ENCODE measurements around the gene ZBED1. TPM values are rescaled to one million over a fixed set of nuclear protein-coding genes. Genes with fewer than 3 reads are reported as not detected.
A peak's percentile ranks its signal among the peaks of the same experiment; 100 is the strongest.
"Not testable (repeated sequence)": the region's sequence is repeated elsewhere in the genome, so short reads cannot be mapped to it uniquely, and the experiment has no call there.

Gene ZBED1
- total RNA-seq, 4 donors from 2014 or later: 37.2 to 41.1 (median 39.4) TPM

DNA sequence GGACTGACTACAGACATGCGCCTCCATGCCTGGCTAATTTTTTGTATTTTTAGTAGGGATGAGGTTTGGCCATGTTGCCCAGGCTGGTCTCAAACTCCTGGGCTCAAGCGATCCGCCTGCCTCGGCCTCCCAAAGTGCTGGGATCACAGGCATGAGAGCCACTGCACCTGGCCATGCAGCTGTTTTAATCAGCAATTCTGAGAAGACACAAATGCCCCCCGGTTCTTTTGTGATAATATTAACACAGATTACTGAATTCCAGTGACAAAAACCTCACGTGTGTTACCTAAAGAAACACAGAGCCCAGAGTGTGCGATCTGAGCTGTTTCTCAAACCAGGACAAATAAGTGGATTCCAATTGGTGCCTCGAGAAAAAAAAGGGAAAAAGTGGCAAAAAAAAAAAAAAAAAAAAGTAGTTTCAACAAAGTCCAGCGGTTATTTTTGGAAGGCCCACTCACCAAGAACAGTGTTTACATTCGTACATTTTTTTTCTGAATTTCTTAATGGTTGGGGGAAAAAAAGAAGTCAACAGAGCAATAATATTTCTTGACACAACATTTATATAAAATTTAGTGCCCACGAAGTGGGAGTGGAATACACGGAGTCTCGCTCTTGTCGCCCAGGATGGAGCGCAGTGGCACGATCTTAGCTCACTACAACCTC, 17.2 kb downstream of the ZBED1 start:
- H3K4me1 ChIP-seq: peaks cover 0 to 54% (median 3%) of the 10 kb centered on the region in 3 donors
- H3K27ac ChIP-seq: peak overlapping the region; percentile 57 to 84 (median 81)
- H3K4me3 ChIP-seq: peak overlapping the region in 1 of 2 donors; percentile 42
- H3K9me3 ChIP-seq: no peaks in the 10 kb centered on the region
- no peak for ATAC-seq
- WGBS, 2 donors (ENCODE audit: low coverage in 1 of 2): 54 to 75% methylated on average over 15 to 16 of the region's 16 CpGs
- H3K36me3 ChIP-seq: peaks cover 0 to 28% of the 10 kb centered on the region in 2 donors
- TF ChIP-seq EP300 (IDR thresholded peaks at IDR 0.05): no peak
- no peak for TF ChIP-seq POLR2AphosphoS5 (IDR thresholded peaks at IDR 0.05)
- no peaks in the 10 kb centered on the region for H3K27me3 ChIP-seq

DNA sequence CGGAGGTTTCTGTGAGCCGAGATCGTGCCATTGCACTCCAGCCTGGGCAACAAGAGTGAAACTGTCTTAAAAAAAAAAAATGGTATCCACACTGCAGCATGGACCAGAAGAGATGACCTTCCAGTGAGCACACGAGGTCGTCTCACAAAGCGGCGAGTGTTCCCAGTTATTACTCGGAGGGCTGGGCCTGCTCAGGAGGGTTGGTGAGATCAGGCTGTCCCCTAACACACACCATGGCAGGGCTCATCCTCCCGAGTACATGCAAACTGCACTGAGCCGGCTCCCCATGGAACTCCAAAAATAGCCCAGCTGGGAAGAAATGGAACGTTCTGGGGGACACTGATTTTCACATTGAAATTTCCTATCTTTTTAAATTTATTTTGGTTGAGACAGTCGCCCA, 19.2 kb downstream of the ZBED1 start:
- peaks cover 0 to 46% (median 3%) of the 10 kb centered on the region in 3 donors for H3K4me1 ChIP-seq
- H3K27ac ChIP-seq, ATAC-seq, H3K9me3 ChIP-seq, H3K36me3 ChIP-seq, H3K4me3 ChIP-seq, H3K27me3 ChIP-seq: not testable (repeated sequence)
- WGBS, 2 donors (ENCODE audit: low coverage in 1 of 2): 91% methylated on average over 11 of the region's 12 CpGs; no CpG with 5 or more reads in 1 of the 2 donors

DNA sequence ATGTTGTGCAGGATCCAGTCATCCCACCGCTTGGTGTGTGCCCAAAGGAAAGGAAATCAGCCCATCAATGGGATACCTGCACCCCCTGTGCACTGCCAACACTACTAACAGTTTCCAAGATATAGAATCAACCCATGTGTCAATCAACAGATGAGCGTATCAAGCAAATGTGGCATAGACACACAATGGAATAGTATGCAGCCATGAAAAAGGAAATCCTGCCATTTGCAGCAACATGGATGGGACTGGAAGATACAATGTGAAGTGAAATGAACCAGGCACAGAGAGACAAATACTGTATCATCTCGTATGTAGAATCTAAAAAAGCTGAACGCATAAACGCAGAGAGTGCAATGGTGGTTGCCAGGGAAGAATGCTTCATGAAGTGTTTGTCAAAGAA, 20.8 kb downstream of the ZBED1 start:
- H3K9me3 ChIP-seq, H3K27me3 ChIP-seq, H3K4me3 ChIP-seq, H3K36me3 ChIP-seq, ATAC-seq, H3K27ac ChIP-seq: not testable (repeated sequence)
- peaks cover 0 to 30% (median 3%) of the 10 kb centered on the region in 3 donors for H3K4me1 ChIP-seq
- WGBS, 2 donors (ENCODE audit: low coverage in 1 of 2): 82 to 96% methylated on average over 4 of the region's 5 CpGs

GRCh38 chrX:2479420-2479780, 21.4 kb downstream of the ZBED1 start:
- Histone ChIP-seq H3K9me3 (no peaks in the 10 kb centered on the region), H3K27me3 (no peaks in the 10 kb centered on the region), H3K27ac (no peak overlapping the region), H3K4me1 (peaks cover 0 to 24% (median 3%) of the 10 kb centered on the region in 3 donors), H3K4me3 (no peak overlapping the region), H3K36me3 (peaks cover 0 to 6% of the 10 kb centered on the region in 2 donors)
- WGBS, 2 donors (ENCODE audit: low coverage in 1 of 2): 60 to 96% methylated on average over 1 to 4 of the region's 15 CpGs
- TF ChIP-seq POLR2A (IDR thresholded peaks at IDR 0.05): no peak
- no peak for TF ChIP-seq POLR2AphosphoS5 (IDR thresholded peaks at IDR 0.05)
- TF ChIP-seq EP300 (IDR thresholded peaks at IDR 0.05): no peak
- TF ChIP-seq, protein P1, sequence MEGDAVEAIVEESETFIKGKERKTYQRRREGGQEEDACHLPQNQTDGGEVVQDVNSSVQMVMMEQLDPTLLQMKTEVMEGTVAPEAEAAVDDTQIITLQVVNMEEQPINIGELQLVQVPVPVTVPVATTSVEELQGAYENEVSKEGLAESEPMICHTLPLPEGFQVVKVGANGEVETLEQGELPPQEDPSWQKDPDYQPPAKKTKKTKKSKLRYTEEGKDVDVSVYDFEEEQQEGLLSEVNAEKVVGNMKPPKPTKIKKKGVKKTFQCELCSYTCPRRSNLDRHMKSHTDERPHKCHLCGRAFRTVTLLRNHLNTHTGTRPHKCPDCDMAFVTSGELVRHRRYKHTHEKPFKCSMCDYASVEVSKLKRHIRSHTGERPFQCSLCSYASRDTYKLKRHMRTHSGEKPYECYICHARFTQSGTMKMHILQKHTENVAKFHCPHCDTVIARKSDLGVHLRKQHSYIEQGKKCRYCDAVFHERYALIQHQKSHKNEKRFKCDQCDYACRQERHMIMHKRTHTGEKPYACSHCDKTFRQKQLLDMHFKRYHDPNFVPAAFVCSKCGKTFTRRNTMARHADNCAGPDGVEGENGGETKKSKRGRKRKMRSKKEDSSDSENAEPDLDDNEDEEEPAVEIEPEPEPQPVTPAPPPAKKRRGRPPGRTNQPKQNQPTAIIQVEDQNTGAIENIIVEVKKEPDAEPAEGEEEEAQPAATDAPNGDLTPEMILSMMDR (IDR thresholded peaks at IDR 0.05): no peak
- ATAC-seq: no peak

DNA sequence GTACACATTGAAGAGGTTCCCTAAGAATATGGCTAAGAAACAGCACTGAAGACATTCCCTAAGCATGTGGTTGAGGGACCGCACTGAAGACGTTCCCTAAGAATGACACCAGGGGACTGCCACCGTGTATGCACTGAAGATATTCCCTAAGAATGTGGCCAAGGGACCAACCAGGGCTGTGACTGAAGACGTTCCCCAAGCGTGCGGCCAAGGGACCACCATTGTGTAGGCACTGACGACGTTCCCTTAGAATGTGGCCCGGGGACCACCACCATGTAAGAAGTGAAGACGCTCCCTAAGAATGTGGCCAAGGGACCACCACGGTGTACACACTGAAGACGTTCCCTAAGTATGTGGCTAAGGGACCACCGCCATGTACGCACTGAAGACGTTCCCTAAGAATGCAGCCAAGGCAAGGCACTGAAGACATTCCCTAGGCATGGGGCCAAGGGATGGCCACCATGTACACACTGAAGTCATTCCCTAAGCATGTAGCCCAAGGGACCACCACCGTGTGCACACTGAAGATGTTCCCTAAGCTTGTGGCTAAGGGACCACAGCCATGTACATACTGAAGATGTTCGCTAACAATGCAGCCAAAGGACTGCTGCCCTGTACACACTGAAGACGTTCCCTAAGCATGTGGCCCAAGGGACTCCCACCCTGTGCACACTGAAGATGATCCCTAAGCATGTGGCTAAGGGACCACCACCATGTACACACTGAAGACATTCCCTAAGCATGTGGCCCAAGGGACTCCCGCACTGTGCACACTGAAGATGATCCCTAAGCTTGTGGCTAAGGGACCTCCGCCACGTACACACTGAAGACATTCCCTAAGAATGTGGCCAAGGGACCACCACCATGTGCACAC, 22.0 kb downstream of the ZBED1 start:
- H3K27ac ChIP-seq: no peak overlapping the region
- WGBS, 2 donors (ENCODE audit: low coverage in 1 of 2): 73 to 80% methylated on average over 4 to 11 of the region's 21 CpGs
- H3K4me1 ChIP-seq: peaks cover 0 to 18% (median under 1%) of the 10 kb centered on the region in 3 donors
- ATAC-seq: no peak
- TF ChIP-seq POLR2A (IDR thresholded peaks at IDR 0.05) (no peak), POLR2AphosphoS5 (IDR thresholded peaks at IDR 0.05) (no peak)
- TF ChIP-seq, protein P1 (IDR thresholded peaks at IDR 0.05): no peak
- no peak overlapping the region for H3K4me3 ChIP-seq
- H3K27me3 ChIP-seq: no peaks in the 10 kb centered on the region
- peaks cover 0 to 6% of the 10 kb centered on the region in 2 donors for H3K36me3 ChIP-seq
- H3K9me3 ChIP-seq: no peaks in the 10 kb centered on the region

GRCh38 chrX:2477313-2477712, 23.5 kb downstream of the ZBED1 start:
- H3K36me3 ChIP-seq, H3K27me3 ChIP-seq, H3K27ac ChIP-seq, H3K4me1 ChIP-seq, H3K9me3 ChIP-seq, H3K4me3 ChIP-seq, ATAC-seq: not testable (repeated sequence)
- 97 to 100% methylated on average over 1 to 9 of the region's 11 CpGs for WGBS, 2 donors (ENCODE audit: low coverage in 1 of 2)

Measured in gastroesophageal sphincter (tissue), 4 donors.